ENCODE measurements around the gene ATCAY.

The ATCAY gene

GRCh38 chr19:3839941-3840340 is 40.5 kb upstream of the ATCAY start:
- WGBS, 2 experiments (ENCODE audit: insufficient coverage in 2 of 2) = 79 to 87% methylated on average over 9 to 10 of the region's 13 CpGs
- H3K4me3 ChIP-seq (ENCODE audit: extremely low read depth, insufficient read depth, low read length, poor library complexity, severe bottlenecking) = no peak overlapping the region
- no peaks in the 10 kb centered on the region for H3K36me3 ChIP-seq (ENCODE audit: control insufficient read depth, insufficient read depth, low read length)
- H3K27ac ChIP-seq (ENCODE audit: low read depth, low read length, severe bottlenecking) = no peak overlapping the region
- peaks cover 6% of the 10 kb centered on the region for H3K9me3 ChIP-seq (ENCODE audit: control insufficient read depth, low read length)
- H3K4me1 ChIP-seq (ENCODE audit: control insufficient read depth, insufficient read depth, low read length, poor library complexity, severe bottlenecking) = no peaks in the 10 kb centered on the region

- Histone ChIP-seq H3K27ac (ENCODE audit: low read depth, low read length, severe bottlenecking) (no peak overlapping the region), H3K9me3 (ENCODE audit: control insufficient read depth, low read length) (peaks cover 6% of the 10 kb centered on the region), H3K4me1 (ENCODE audit: control insufficient read depth, insufficient read depth, low read length, poor library complexity, severe bottlenecking) (no peaks in the 10 kb centered on the region), H3K36me3 (ENCODE audit: control insufficient read depth, insufficient read depth, low read length) (no peaks in the 10 kb centered on the region), H3K4me3 (ENCODE audit: extremely low read depth, insufficient read depth, low read length, poor library complexity, severe bottlenecking) (no peak overlapping the region)
- 90 to 91% methylated on average over 6 to 10 of the region's 10 CpGs for WGBS, 2 experiments (ENCODE audit: insufficient coverage in 2 of 2)
Measured at GRCh38 chr19:3840804-3841203, 39.7 kb upstream of the ATCAY start.

- 84 to 90% methylated on average over 9 to 10 of the region's 11 CpGs for WGBS, 2 experiments (ENCODE audit: insufficient coverage in 2 of 2)
- Histone ChIP-seq H3K9me3 (ENCODE audit: control insufficient read depth, low read length) (no peaks in the 10 kb centered on the region), H3K36me3 (ENCODE audit: control insufficient read depth, insufficient read depth, low read length) (no peaks in the 10 kb centered on the region), H3K27ac (ENCODE audit: low read depth, low read length, severe bottlenecking) (no peak overlapping the region), H3K4me3 (ENCODE audit: extremely low read depth, insufficient read depth, low read length, poor library complexity, severe bottlenecking) (no peak overlapping the region), H3K4me1 (ENCODE audit: control insufficient read depth, insufficient read depth, low read length, poor library complexity, severe bottlenecking) (no peaks in the 10 kb centered on the region)
Measured at GRCh38 chr19:3842948-3843347, 37.5 kb upstream of the ATCAY start.

- 86 to 89% methylated on average over 3 to 4 of the region's 5 CpGs for WGBS, 2 experiments (ENCODE audit: insufficient coverage in 2 of 2)
- no peak overlapping the region for H3K27ac ChIP-seq (ENCODE audit: low read depth, low read length, severe bottlenecking)
Measured at GRCh38 chr19:3844596-3844995, 35.9 kb upstream of the ATCAY start.

GRCh38 chr19:3849092-3849491 is 31.4 kb upstream of the ATCAY start:
- peaks cover 10% of the 10 kb centered on the region for H3K9me3 ChIP-seq (ENCODE audit: control insufficient read depth, low read length)
- no peak overlapping the region for H3K4me3 ChIP-seq (ENCODE audit: extremely low read depth, insufficient read depth, low read length, poor library complexity, severe bottlenecking)
- no peaks in the 10 kb centered on the region for H3K4me1 ChIP-seq (ENCODE audit: control insufficient read depth, insufficient read depth, low read length, poor library complexity, severe bottlenecking)
- no peak overlapping the region for H3K27ac ChIP-seq (ENCODE audit: low read depth, low read length, severe bottlenecking)
- 79 to 93% methylated on average over 2 to 5 of the region's 5 CpGs for WGBS, 2 experiments (ENCODE audit: insufficient coverage in 2 of 2)
- H3K36me3 ChIP-seq (ENCODE audit: control insufficient read depth, insufficient read depth, low read length) = peaks cover 5% of the 10 kb centered on the region

More at GRCh38 chr19:3844596-3844995, 35.9 kb upstream of the ATCAY start:
- H3K9me3 ChIP-seq (ENCODE audit: control insufficient read depth, low read length) = no peaks in the 10 kb centered on the region
- no peak overlapping the region for H3K4me3 ChIP-seq (ENCODE audit: extremely low read depth, insufficient read depth, low read length, poor library complexity, severe bottlenecking)
- no peaks in the 10 kb centered on the region for H3K4me1 ChIP-seq (ENCODE audit: control insufficient read depth, insufficient read depth, low read length, poor library complexity, severe bottlenecking)
- H3K36me3 ChIP-seq (ENCODE audit: control insufficient read depth, insufficient read depth, low read length) = no peaks in the 10 kb centered on the region

GRCh38 chr19:3849787-3850186 is 30.7 kb upstream of the ATCAY start:
- Histone ChIP-seq H3K9me3 (ENCODE audit: control insufficient read depth, low read length) (peaks cover 10% of the 10 kb centered on the region), H3K36me3 (ENCODE audit: control insufficient read depth, insufficient read depth, low read length) (peaks cover 5% of the 10 kb centered on the region), H3K27ac (ENCODE audit: low read depth, low read length, severe bottlenecking) (no peak overlapping the region), H3K4me1 (ENCODE audit: control insufficient read depth, insufficient read depth, low read length, poor library complexity, severe bottlenecking) (no peaks in the 10 kb centered on the region), H3K4me3 (ENCODE audit: extremely low read depth, insufficient read depth, low read length, poor library complexity, severe bottlenecking) (no peak overlapping the region)
- WGBS, 2 experiments (ENCODE audit: insufficient coverage in 2 of 2) = 95 to 98% methylated on average over 8 to 12 of the region's 12 CpGs

- Histone ChIP-seq H3K36me3 (ENCODE audit: control insufficient read depth, insufficient read depth, low read length) (peaks cover 5% of the 10 kb centered on the region), H3K4me1 (ENCODE audit: control insufficient read depth, insufficient read depth, low read length, poor library complexity, severe bottlenecking) (no peaks in the 10 kb centered on the region), H3K9me3 (ENCODE audit: control insufficient read depth, low read length) (peaks cover 10% of the 10 kb centered on the region), H3K27ac (ENCODE audit: low read depth, low read length, severe bottlenecking) (no peak overlapping the region), H3K4me3 (ENCODE audit: extremely low read depth, insufficient read depth, low read length, poor library complexity, severe bottlenecking) (no peak overlapping the region)
- 62 to 86% methylated on average over 3 to 4 of the region's 6 CpGs for WGBS, 2 experiments (ENCODE audit: insufficient coverage in 2 of 2)
Measured at GRCh38 chr19:3850320-3850972, 30.0 kb upstream of the ATCAY start.

- Histone ChIP-seq H3K36me3 (ENCODE audit: control insufficient read depth, insufficient read depth, low read length) (peaks cover 5% of the 10 kb centered on the region), H3K4me3 (ENCODE audit: extremely low read depth, insufficient read depth, low read length, poor library complexity, severe bottlenecking) (no peak overlapping the region), H3K4me1 (ENCODE audit: control insufficient read depth, insufficient read depth, low read length, poor library complexity, severe bottlenecking) (no peaks in the 10 kb centered on the region), H3K27ac (ENCODE audit: low read depth, low read length, severe bottlenecking) (no peak overlapping the region), H3K9me3 (ENCODE audit: control insufficient read depth, low read length) (peaks cover 10% of the 10 kb centered on the region)
- WGBS, 2 experiments (ENCODE audit: insufficient coverage in 2 of 2) = 93 to 99% methylated on average over 9 to 11 of the region's 11 CpGs
Measured at GRCh38 chr19:3851254-3852176, 29.0 kb upstream of the ATCAY start.

GRCh38 chr19:3852177-3852511 is 28.3 kb upstream of the ATCAY start:
- Histone ChIP-seq H3K36me3 (ENCODE audit: control insufficient read depth, insufficient read depth, low read length) (peaks cover 5% of the 10 kb centered on the region), H3K9me3 (ENCODE audit: control insufficient read depth, low read length) (peaks cover 10% of the 10 kb centered on the region), H3K4me1 (ENCODE audit: control insufficient read depth, insufficient read depth, low read length, poor library complexity, severe bottlenecking) (no peaks in the 10 kb centered on the region), H3K4me3 (ENCODE audit: extremely low read depth, insufficient read depth, low read length, poor library complexity, severe bottlenecking) (no peak overlapping the region), H3K27ac (ENCODE audit: low read depth, low read length, severe bottlenecking) (no peak overlapping the region)
- WGBS, 2 experiments (ENCODE audit: insufficient coverage in 2 of 2) = 100% methylated on average over 1 of the region's 1 CpG

GRCh38 chr19:3852614-3853254 is 27.8 kb upstream of the ATCAY start:
- no peaks in the 10 kb centered on the region for H3K4me1 ChIP-seq (ENCODE audit: control insufficient read depth, insufficient read depth, low read length, poor library complexity, severe bottlenecking)
- 82 to 89% methylated on average over 4 of the region's 4 CpGs for WGBS, 2 experiments (ENCODE audit: insufficient coverage in 2 of 2)
- no peak overlapping the region for H3K27ac ChIP-seq (ENCODE audit: low read depth, low read length, severe bottlenecking)
- no peak overlapping the region for H3K4me3 ChIP-seq (ENCODE audit: extremely low read depth, insufficient read depth, low read length, poor library complexity, severe bottlenecking)
- peaks cover 10% of the 10 kb centered on the region for H3K9me3 ChIP-seq (ENCODE audit: control insufficient read depth, low read length)
- peaks cover 5% of the 10 kb centered on the region for H3K36me3 ChIP-seq (ENCODE audit: control insufficient read depth, insufficient read depth, low read length)
